Dermis microvascular lymphatic vessel endothelial cell (primary cell): ENCODE measurements around the gene SRP54. TPM values are rescaled to one million over a fixed set of nuclear protein-coding genes. Genes with fewer than 3 reads are reported as not detected.
"Not testable (repeated sequence)": the region's sequence is repeated elsewhere in the genome, so short reads cannot be mapped to it uniquely, and the experiment has no call there.

ENCODE experiments used
- DNase-seq, 2 donors: peaks; one replicate each; pipeline versions ENCODE4 v3.0.0 to v3.0.0-alpha.2; 2010; ENCODE audit warnings: low read depth in 2 of 2
- total RNA-seq: library from RNA; depleted of rRNA; stranded (reverse); fragments of >200 nt; gene quantifications from 2 replicates; pipeline ENCODE4 v1.2.1, GENCODE V29; 2014

Gene SRP54
- total RNA-seq = 50.4 and 55.5 TPM in 2 replicates

DNA sequence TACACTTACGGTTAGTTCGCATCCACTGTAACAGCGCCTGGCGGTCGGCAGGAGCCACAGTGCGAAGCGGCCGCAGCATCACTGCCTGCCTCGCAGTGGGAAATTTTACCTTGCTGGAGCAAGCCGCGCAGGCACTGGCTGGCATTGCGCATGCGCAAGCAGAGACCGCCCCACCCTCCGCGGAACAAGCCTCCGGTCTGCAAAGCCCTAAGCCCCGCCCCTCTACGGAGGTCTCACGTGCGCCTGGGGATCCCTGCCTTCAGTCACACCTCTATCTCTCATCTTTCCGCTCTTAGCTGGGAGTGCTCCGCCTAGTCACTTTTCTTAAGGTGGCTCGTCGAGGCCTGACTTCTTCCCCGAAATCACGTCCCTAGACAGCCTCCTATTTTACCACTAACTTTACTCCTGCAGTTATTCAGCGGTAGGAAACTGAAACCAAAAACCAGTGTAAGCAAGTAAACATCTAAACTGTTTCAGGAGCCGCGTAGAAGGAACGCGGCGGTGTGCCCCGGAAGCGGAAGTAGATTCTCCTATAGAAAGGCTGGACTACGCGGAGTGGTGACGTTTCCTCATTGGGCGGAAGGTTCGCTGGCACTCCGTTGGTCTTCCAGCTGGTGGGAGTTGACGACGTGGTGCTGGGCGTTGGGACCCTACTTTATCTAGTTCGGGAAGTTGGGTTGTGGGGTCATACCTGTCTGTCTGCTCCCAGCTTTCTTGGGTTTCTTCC is at the start of gene SRP54:
Gene SRP54, plus strand, starts transcription at position 572 of the 727 bp plus-strand sequence. CDS start 13,718 bp downstream, outside the sequence.
- peak; percentile 98 to 99 for DNase-seq

DNA sequence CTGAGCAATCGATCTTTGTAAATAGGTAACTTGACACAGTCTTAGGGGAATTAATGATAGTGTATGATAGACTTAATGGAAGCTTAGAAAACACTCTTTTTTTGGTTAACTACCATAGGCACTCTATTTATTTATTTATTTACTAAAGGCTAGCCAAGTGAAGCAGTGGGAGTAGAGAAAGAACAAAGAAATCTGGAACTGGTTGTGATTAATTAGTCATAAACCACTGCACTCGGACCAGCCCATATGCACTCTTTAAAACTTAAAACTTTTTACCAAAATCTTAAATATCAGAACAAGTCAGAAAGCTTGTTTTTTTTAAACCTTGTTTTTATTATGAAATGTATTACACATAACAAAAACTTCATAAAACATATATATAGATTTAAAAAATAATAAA is 49.5 kb upstream of the SRP54 start:
- DNase-seq = no peak

DNA sequence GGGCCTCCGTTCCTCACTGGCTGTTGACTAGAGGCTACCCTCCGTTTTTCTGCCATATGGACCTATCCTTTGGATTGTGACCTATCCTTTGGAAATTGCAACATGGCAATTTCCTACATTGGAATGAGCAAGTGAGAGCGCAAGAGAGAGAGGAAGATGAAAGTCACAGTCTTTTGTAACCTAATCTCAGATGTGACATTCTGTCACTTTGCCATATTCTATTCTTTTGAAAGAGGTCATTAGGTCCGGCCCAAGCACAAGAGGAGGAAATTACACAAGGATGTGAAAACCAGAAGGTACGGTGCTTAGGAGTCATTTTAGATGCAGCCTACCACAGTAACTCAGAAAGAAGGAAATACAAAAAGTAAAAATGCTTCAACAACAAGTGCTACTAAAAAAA is 47.3 kb upstream of the SRP54 start:
- peak; percentile 12 to 40 for DNase-seq

DNA sequence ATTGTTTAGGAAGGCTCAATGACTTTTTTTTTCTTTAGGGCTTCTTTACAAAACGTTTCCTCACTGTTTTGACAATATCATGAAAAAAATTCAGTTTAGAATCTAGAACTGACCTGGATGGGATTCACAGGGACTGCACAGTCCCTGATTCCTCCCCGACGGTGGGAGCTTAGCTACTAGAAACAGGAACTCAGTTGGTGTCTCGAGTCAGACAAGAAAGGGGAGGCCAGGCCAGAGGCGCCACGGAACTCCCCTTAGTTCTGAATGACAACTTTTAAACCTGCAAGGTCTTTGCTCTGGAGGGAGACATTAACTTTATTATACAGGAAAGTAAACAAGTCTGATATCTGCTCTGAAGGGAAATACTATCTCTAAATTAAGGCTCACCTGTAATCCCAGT is 45.4 kb upstream of the SRP54 start:
- no peak for DNase-seq

DNA sequence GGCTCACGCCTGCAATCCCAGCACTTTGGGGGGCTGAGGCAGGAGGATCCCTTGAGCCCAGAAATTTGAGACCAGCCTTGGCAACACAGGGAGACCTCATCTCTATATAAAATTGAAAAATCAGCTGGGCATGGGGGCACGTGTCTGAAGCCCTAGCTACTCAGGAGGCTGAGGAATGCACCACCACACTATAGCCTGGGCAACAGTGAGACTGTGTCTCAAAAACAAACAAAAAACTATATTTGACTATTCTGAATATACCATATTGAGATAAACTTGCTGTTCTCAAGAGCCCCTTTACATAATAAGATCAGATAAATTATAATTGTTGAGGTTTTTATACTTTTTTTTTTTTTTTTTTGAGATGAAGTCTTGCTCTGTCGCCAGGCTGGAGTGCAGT is 44.9 kb upstream of the SRP54 start:
- DNase-seq = no peak

DNA sequence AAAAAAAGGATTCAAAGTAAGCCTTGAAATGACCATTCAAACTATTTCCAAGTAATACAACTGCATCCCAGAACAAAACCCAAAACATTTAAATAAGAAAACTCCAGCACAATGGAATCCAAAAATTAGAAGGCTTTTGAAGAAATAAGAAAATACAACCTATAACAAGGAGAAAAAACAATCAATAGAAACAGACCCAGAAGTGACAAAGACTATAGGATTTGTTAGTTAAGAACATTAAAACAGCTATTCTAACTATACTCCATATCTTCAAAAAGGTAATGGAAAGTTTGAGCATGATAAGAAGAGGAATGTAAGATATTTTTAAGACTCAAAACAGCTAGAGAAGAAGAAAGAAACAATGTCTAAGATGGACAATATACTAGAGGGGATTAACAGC is 39.3 kb upstream of the SRP54 start:
- DNase-seq = no peak

DNA sequence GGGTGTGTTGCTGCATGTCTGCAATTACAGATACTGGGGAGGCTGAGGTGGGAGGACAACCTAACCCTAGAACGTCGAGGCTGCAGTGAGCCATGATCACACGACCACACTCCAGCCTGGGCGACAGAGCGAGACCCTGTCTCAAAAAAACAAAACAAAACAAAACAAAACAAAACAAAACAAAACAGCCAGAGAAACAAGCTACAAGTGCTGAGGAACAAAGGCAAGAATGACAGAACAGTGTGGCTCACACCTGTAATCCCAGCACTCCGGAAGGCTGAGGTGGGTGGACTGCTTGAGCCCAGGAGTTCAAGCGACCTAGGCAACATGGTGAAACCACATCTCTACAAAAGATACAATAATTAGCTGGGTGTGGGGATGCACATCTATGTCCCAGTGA is 38.0 kb upstream of the SRP54 start:
- DNase-seq = no peak

DNA sequence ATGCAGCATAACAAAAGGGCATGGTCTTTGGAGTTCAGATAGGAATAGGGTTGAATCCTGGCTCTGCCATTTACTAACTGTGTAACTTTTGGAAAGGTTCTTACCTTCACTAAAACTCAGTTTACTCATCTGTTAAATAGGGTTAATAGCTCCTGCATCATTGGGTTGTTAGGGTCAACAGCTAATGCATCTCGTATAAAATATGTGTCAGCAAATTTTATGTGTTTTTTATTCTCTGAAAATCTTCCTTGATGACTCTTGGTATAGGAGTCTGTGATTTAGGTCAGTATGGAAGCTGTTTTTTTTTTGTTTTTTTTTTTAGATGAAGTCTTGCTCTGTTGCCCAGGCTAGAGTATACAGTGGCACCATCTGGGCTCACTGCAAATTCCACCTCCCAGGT is 36.1 kb upstream of the SRP54 start:
- DNase-seq = no peak

DNA sequence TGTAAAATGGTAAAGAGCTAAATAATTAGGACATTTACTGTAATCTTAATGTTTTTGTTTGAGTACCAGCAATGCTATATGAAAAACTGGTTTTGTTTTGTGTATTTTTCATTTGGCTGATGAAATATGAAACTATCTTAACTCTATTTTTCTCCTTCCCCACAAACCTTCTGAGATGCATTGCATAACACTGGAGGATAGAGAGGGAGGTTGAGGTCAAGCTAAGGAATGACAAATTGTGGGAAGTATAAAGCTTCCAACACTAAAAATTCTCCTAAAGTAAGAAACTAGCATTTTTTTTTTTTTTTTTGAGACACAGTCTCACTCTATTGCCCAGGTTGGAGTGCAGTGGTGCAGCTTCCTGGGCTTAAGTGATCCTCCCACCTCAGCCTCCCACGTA is 31.5 kb upstream of the SRP54 start:
- no peak for DNase-seq

DNA sequence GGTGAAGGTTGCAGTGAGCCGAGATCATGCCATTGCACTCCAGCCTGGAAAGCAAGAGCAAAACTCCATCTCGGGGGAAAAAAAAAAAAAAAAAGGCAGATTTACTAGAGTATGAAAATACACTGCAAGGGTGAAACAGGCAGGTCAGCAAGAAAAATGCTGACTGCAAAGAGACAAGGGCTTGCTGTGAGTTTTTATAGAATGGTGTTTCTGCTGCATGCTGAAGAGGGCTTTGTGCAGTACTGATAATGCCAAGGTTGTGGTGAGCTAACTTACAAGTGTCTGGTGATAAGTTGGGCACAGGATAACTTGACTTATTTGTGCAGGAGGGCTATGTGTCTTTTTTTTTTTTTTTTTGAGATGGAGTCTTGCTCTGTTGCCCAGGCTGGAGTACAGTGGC is 25.9 kb upstream of the SRP54 start:
- no peak for DNase-seq

DNA sequence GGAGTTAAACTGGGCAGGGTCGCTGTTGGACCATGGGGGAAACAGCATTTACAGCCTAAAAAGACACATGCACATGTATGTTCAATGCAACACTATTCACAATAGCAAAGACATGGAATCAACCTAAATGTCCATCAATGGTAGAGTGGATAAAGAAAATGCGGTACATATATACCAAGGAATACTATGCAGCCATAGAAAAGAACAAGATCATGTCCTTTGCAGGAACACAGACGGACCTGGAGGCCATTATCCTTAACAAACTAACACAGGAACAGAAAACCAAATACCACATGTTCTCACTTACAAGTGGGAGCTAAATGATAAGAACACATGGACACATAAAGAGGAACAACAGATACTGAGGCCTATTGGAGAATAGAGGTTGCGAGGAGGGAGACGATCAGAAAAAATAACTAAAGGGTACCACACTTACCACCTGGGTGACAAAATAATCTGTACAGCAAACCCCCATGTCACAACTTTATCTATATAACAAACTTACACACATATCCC is 25.0 kb upstream of the SRP54 start:
- no peak for DNase-seq

DNA sequence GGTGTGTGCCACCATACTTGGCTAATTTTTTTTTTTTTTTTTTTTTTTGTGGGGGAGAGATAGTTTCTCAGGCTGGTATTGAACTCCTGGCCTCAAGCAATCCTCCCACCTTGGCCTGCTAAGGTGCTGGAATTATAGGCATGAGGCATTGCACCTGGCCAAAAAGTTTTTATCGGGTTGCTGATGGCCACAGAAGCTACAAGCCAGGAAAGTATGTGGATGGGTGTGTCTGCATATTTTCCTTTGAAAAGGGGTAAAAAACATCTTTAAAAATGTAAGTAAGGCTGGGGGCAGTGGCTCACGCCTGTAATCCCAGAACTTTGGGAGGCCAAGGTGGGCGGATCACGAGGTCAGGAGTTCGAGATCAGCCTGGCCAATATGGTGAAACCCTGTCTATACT is 20.7 kb upstream of the SRP54 start:
- DNase-seq = not testable (repeated sequence)

DNA sequence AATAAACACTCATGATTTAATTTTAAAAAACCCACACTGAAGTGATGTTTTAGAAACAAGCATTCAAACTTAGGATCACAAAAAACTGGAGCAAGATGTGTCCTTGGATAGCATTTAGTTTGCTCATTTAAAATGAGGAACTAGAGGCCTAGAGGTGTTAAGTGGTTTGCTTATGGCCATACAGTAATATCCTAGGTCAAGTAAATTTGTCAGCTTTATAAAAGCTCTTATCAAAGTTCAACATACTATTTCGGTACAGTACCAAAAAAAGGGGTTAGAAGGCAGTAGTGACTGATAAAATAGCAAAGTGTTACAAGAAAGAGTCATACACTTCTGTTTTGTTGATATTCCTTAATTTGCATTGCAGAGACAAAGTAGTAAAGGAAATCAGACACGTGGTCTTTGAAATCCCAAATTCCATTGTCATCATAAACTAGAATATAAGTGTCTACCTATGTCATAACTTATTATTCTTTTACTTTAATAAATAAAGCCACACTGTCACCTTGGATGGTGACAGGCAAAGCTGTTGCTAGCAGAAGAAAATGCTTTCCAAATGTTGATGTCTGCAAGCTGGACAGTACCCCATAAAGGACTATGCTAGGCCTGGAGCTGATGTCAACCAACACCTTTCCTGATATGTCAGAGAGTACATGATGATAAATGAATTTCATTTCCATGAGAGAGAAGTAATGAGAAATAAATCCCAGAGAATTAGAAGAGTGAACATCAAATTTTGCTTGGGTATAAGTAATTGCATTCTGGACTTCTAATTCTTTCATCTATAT is 17.6 kb upstream of the SRP54 start:
- no peak for DNase-seq

DNA sequence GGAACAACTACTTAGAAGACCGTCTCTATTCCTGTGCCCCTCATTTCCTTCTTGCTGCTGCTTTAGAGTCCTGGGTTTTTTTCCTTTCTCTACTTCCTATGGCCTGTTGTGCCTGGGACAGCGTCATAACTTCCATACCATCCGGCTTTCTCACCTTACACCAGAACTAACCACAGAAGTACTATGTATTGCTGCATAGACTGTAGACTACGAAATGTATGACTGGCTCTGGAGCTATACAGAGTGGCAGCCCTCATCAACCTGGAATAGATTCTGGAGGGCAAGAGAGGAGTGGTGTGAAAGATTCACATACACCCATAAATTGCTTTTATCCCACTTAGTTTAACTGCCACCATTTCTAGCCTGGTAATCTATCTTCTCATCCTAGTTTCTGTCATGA is 16.9 kb upstream of the SRP54 start:
- no peak for DNase-seq

DNA sequence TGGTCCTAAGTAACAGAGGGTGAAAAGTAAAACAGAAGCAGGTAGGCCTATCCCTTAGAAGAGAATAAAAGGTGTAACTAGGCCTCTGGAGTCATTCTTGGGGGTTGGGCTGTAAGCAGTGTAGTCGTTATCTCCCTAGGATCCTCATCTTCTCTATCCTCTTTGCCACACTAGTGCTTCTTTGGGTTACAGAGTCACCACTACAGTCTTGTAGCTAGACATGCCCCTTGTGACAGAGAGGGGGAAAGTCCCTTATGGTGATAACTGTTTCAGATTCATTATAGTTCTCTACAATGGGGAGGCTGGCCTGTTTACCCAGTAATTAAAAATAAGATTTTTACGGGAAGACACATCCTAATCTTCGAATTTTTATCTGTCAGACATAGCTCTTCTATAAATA is 16.4 kb upstream of the SRP54 start:
- DNase-seq = no peak

DNA sequence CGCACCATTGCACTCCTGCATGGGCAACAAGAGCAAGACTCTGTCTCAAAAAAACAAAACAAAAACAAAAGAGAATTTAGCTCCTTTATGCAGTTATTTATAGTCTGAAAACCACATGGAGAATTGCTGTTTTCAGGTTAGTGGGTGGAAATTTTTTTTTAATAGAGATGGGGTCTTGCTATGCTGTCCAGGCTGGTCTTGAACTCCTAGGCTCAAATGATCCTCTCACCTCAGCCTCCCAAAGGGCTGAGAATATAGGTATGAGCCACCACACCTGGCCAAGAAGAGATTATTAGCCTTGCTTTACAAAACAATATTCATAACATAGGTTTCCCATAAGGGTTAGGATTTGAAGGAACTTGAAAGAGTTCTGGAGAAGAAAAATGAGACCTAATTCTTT is 12.1 kb upstream of the SRP54 start:
- DNase-seq = no peak

DNA sequence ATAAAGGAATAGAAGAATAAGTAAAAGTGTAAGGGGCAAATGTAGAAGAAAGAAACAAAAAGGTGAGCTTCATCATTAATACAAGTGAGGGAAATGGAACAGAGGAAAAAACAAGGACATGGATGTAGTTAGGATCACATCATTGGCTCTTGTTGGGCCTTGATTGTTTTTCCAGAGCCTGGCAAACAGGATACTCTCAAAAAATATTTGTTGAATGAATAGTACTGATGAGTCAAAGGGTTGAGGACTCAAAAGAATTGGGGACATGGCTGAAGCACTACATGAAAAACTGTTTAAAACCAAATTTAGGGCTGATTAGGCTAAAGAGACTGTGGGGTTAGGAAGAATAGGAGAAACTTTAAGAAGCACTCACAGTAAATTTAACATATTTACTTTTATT is 11.4 kb upstream of the SRP54 start:
- DNase-seq = peak in 1 of 2 donors; percentile 55

DNA sequence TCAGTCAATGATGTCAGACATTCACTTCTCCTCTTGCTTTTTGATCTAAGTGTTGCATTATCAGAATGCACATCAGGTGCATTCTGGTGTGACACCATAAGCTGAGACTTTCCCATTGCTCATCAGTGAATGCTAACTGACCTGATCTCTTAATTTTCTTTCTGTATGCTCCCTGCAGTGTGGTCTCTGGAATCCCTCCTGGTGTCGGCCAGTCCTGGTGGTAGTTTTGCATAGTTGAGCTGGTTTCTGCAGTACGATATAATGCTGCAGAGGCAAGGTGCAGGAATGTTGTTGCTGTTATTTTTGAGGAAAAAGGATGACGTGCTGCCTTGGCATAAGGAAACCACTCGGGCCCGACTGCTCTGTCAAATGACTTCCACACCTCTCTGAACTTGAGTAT is 11.0 kb upstream of the SRP54 start:
- DNase-seq = peak in 1 of 2 donors; percentile 8

DNA sequence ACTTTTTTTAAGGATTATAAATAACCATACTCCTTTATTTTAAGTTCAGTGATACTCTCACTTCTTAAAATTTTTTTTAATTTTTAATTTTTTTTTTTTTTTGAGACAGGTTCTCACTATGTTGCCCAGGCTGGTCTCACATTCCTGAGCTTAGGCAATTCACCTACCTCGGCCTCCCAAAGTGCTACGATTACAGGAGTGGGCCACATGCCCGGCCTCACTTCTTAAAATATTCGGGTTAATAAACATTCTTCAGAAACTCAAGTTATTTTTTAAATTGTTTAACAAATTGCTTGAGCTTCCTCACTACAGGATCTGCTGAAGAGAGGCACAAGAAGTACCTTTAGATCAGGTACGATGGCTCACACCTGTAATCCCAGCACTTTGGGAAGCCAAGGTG is 4.3 kb upstream of the SRP54 start:
- DNase-seq = no peak

DNA sequence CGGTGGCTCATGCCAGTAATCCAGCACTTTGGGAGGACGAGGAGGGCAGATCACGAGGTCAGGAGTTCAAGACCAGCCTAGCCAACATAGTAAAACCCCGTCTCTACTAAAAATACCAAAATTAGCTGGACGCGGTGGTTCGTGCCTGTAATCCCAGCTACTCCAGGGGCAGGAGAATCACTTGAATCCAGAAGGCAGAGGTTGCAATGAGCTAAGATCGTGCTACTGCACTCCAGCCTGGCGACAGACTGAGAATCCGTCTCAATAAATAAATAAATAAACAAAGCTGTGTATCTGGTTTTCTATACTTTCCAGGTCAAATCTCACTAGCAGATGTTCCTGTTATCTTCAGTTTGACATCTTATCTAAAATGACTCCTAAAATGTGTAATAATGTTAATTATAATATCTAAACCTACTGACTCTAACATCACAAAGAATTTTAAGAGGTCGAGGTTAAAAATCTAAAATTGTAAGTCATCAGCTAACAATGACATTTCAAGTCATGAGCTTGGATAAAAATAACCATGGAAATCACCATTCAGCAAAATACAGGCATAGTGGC is 2.4 kb upstream of the SRP54 start:
- DNase-seq = no peak

DNA sequence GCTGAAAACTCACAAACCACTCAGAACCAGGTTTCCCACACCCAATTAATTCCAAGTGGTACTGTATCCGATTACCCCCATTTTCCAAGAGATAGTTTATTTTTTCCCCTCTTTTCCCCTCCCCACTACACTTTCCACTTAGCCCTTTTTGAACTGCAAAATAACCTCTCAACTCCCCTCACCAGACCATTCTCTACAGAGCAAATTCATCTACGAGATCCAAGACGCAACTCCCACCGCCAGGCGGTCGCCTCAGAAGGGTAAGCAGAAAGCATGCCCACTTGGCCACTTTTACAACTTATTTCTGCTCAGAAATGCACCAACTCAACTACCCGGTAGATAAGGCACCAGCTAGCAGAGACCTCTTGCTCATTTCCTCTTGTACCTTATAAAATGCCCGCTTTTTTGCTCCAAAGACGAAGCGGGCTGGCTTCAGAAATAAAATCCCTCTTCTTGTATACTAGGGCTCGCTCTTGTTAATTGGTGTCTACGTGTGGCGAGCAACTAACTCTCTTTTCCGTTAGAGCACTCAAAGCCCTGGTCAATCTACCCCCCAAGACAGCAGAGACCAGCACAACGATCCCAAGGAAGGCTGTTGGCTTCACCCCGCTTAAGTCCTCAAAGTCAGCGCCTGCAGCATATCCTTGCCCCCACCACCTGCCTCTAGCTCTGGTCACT is 910 bp upstream of the SRP54 start:
- DNase-seq = peak in 1 of 2 donors; percentile 58
